Hepatocyte (in vitro differentiated cells): ENCODE results near the gene MIOX. TPM values are rescaled to one million over a fixed set of nuclear protein-coding genes. Genes with fewer than 3 reads are reported as not detected.

Source experiments
- DNase-seq: peaks from one replicate; pipeline ENCODE4 v3.0.0-alpha.2; 2016; ENCODE audit warnings: low spot score
- H2AFZ ChIP-seq: fragments of 200-600 bp; sonication (generic); 2 replicates; pipeline ENCODE4 v1.6.0; 2016; ENCODE audit warnings: antibody characterized with exemption, mild to moderate bottlenecking
- H3K27ac ChIP-seq: fragments of 200-600 bp; sonication (generic); 2 replicates; pipeline ENCODE4 v1.5.1; 2016; ENCODE audit warnings: mild to moderate bottlenecking
- H3K27me3 ChIP-seq: fragments of 200-600 bp; sonication (generic); 2 replicates; pipeline ENCODE4 v1.6.1; 2016
- H3K36me3 ChIP-seq: fragments of 200-600 bp; sonication (generic); replicated peaks from 2 replicates; pipeline ENCODE4 v1.5.1; 2016; ENCODE audit warnings: low read depth; ENCODE audit not compliant: insufficient read depth
- H3K4me1 ChIP-seq: fragments of 200-600 bp; sonication (generic); 2 replicates; pipeline ENCODE4 v1.5.1; 2016; ENCODE audit warnings: mild to moderate bottlenecking, moderate library complexity; ENCODE audit not compliant: insufficient read depth
- H3K4me2 ChIP-seq: fragments of 200-600 bp; sonication (generic); 2 replicates; pipeline ENCODE4 v1.6.0; 2016
- H3K4me3 ChIP-seq: fragments of 200-600 bp; sonication (generic); 2 replicates; pipeline ENCODE4 v1.5.1; 2016; ENCODE audit warnings: mild to moderate bottlenecking
- H3K79me2 ChIP-seq: fragments of 200-600 bp; sonication (generic); 2 replicates; pipeline ENCODE4 v1.6.0; 2017; ENCODE audit warnings: mild to moderate bottlenecking
- H3K9me2 ChIP-seq: fragments of 200-600 bp; sonication (generic); replicated peaks from 2 replicates; pipeline ENCODE4 v1.6.0; 2017; ENCODE audit warnings: mild to moderate bottlenecking; ENCODE audit not compliant: insufficient read depth
- H3K9me3 ChIP-seq: fragments of 200-600 bp; sonication (generic); 2 replicates; pipeline ENCODE4 v1.5.1; 2016; ENCODE audit warnings: low read depth, mild to moderate bottlenecking
- H4K20me1 ChIP-seq: fragments of 200-600 bp; sonication (generic); 2 replicates; pipeline ENCODE4 v1.6.0; 2016; ENCODE audit warnings: mild to moderate bottlenecking; ENCODE audit not compliant: insufficient read depth, poor library complexity, severe bottlenecking
- CTCF ChIP-seq: fragments of 200-600 bp; sonication (generic); IDR thresholded peaks from 2 replicates; pipeline ENCODE4 v1.5.1; 2016; ENCODE audit warnings: antibody characterized with exemption, mild to moderate bottlenecking; ENCODE audit not compliant: poor library complexity
- EZH2 ChIP-seq: fragments of 200-600 bp; sonication (generic); IDR thresholded peaks from 2 replicates; pipeline ENCODE4 v1.6.1; 2016; ENCODE audit warnings: antibody characterized with exemption, mild to moderate bottlenecking, borderline replicate concordance
- EZH2phosphoT487 ChIP-seq: fragments of 200-600 bp; sonication (generic); IDR thresholded peaks from one replicate; pipeline ENCODE4 v1.6.1; 2018; ENCODE audit warnings: antibody characterized with exemption, mild to moderate bottlenecking, low read depth, moderate library complexity; ENCODE audit not compliant: unreplicated experiment, severe bottlenecking
- WGBS: methylation state at CpG from one replicate; pipeline ENCODE4 v1.1.6; 2016; ENCODE audit warnings: low lambda C conversion rate; ENCODE audit errors: missing lambda C conversion rate; 5-methylcytosine and 5-hydroxymethylcytosine counted together
- polyA plus RNA-seq: library from polyadenylated mRNA; unstranded; fragments of >200 nt; fragmentation: Nextera tagmentation; extraction: Ambion mirVana; gene quantifications from 2 replicates; pipeline ENCODE4 v1.2.1, GENCODE V29; 2016
- total RNA-seq: library from RNA; depleted of rRNA; stranded (reverse); fragments of >200 nt; gene quantifications from 2 replicates; pipeline ENCODE4 v1.2.3, GENCODE V29; 2014

Gene MIOX
- total and polyA plus RNA-seq, 2 experiments from 2014 or later, result not detected

- Histone ChIP-seq H4K20me1 (no peaks in the 10 kb centered on the region), H3K4me3 (no peak overlapping the region), H3K79me2 (no peaks in the 10 kb centered on the region), H2AFZ (no peak overlapping the region), H3K9me2 (no peaks in the 10 kb centered on the region), H3K4me2 (no peak overlapping the region), H3K4me1 (no peaks in the 10 kb centered on the region), H3K36me3 (no peaks in the 10 kb centered on the region), H3K9me3 (no peaks in the 10 kb centered on the region), H3K27ac (no peak overlapping the region), H3K27me3 (no peaks in the 10 kb centered on the region)
- DNase-seq, result no peak
- no peak for TF ChIP-seq EZH2phosphoT487
- 96% methylated on average over 17 of the region's 17 CpGs for WGBS
Measured at GRCh38 chr22:50460938-50461337, 25.7 kb upstream of the MIOX start.

- Histone ChIP-seq H3K27ac (no peak overlapping the region), H3K4me1 (no peaks in the 10 kb centered on the region), H3K79me2 (no peaks in the 10 kb centered on the region), H3K4me2 (no peak overlapping the region), H3K4me3 (no peak overlapping the region), H2AFZ (no peak overlapping the region), H3K9me3 (no peaks in the 10 kb centered on the region), H3K36me3 (no peaks in the 10 kb centered on the region), H3K9me2 (no peaks in the 10 kb centered on the region), H3K27me3 (no peaks in the 10 kb centered on the region), H4K20me1 (no peaks in the 10 kb centered on the region)
- no peak for TF ChIP-seq EZH2
- TF ChIP-seq EZH2phosphoT487, result no peak
- TF ChIP-seq CTCF, result no peak
- no peak for DNase-seq
- WGBS, result 96% methylated on average over 17 of the region's 26 CpGs
Measured at GRCh38 chr22:50461536-50461935, 25.1 kb upstream of the MIOX start.

- no peak for DNase-seq
- no peaks in the 10 kb centered on the region for H3K9me2 ChIP-seq
- no peaks in the 10 kb centered on the region for H3K4me1 ChIP-seq
- H3K27me3 ChIP-seq, result no peaks in the 10 kb centered on the region
- H3K9me3 ChIP-seq, result no peaks in the 10 kb centered on the region
- H3K4me2 ChIP-seq, result no peak overlapping the region
- no peak overlapping the region for H3K27ac ChIP-seq
- no peak overlapping the region for H3K4me3 ChIP-seq
- no peaks in the 10 kb centered on the region for H3K36me3 ChIP-seq
- 97% methylated on average over 19 of the region's 30 CpGs for WGBS
- TF ChIP-seq EZH2phosphoT487 (no peak), EZH2 (no peak), CTCF (no peak)
- H2AFZ ChIP-seq, result no peak overlapping the region
- no peaks in the 10 kb centered on the region for H4K20me1 ChIP-seq
- H3K79me2 ChIP-seq, result no peaks in the 10 kb centered on the region
Measured at GRCh38 chr22:50461979-50462540, 24.6 kb upstream of the MIOX start.

GRCh38 chr22:50463188-50463900 is 23.3 kb upstream of the MIOX start:
- Histone ChIP-seq H3K27ac (no peak overlapping the region), H2AFZ (no peak overlapping the region), H3K4me1 (no peaks in the 10 kb centered on the region), H3K4me3 (no peak overlapping the region), H3K9me2 (no peaks in the 10 kb centered on the region), H4K20me1 (peaks cover 4% of the 10 kb centered on the region), H3K79me2 (peaks cover under 1% of the 10 kb centered on the region), H3K9me3 (no peaks in the 10 kb centered on the region), H3K27me3 (no peaks in the 10 kb centered on the region), H3K4me2 (no peak overlapping the region), H3K36me3 (no peaks in the 10 kb centered on the region)
- TF ChIP-seq CTCF (no peak), EZH2 (no peak), EZH2phosphoT487 (no peak)
- no peak for DNase-seq
- WGBS, result 96% methylated on average over 28 of the region's 28 CpGs
